Measurements from ENCODE around the gene ARFGAP1. TPM values are rescaled to one million over a fixed set of nuclear protein-coding genes. Genes with fewer than 3 reads are reported as not detected.

Gene ARFGAP1
- total and polyA plus RNA-seq, 10 of the 15 experiments (the other 5 are each of a cell fraction or from before 2014, with no cell fraction given): 0.45 to 79.9 (median 30.8) TPM

GRCh38 chr20:63323357-63323981 is 50.9 kb downstream of the ARFGAP1 start:
- H3K79me2 ChIP-seq (ENCODE audit: control insufficient read depth, insufficient read depth, low read length): no peaks in the 10 kb centered on the region
- ChIA-PET RAD21 (ENCODE audit: unreplicated experiment) (no interaction called here), POLR2A (no interaction called here), CTCF (no interaction called here), SMC1A (ENCODE audit: uncharacterized antibody, unreplicated experiment) (no interaction called here)
- no peak overlapping the region for H3K9ac ChIP-seq (ENCODE audit: control insufficient read depth, insufficient read depth, low read length)
- peaks cover 6% of the 10 kb centered on the region for H3K4me1 ChIP-seq (ENCODE audit: control insufficient read depth, insufficient read depth, low read length)
- no peak overlapping the region for H3K4me3 ChIP-seq
- no peak overlapping the region for H3K4me2 ChIP-seq (ENCODE audit: control insufficient read depth, insufficient read depth)
- no peak overlapping the region for H3K27ac ChIP-seq (ENCODE audit: control insufficient read depth, insufficient read depth)
- H4K20me1 ChIP-seq (ENCODE audit: control insufficient read depth, insufficient read depth): no peaks in the 10 kb centered on the region
- H3K27me3 ChIP-seq (replicated peaks in 1 of 2; ENCODE audit: control insufficient read depth in 2 of 2, insufficient read depth in 2 of 2, low read length in 1 of 2): no peaks in the 10 kb centered on the region
- WGBS (ENCODE audit: insufficient coverage, insufficient replicate concordance, low lambda C conversion rate, missing lambda C conversion rate): 42% methylated on average over 18 of the region's 18 CpGs
- no peaks in the 10 kb centered on the region for H3K36me3 ChIP-seq (ENCODE audit: control insufficient read depth in 2 of 2, insufficient read depth in 2 of 2, low read length in 1 of 2)
- DNase-seq (ENCODE audit: low read depth, low spot score) (no peak), ATAC-seq (no peak), FAIRE-seq (no peak)
- BruUV-seq (replicated peaks): no TSS peak
- peaks cover 5% of the 10 kb centered on the region; the same call in 1 of the 3 replicates for H3K9me3 ChIP-seq (replicated peaks; ENCODE audit: control insufficient read depth, insufficient read depth, low read length)
- in situ Hi-C loops (cut with MboI) (no loop called here), intact Hi-C loops (cut with micrococcal nuclease; ENCODE audit: unreplicated experiment) (no loop called here)
- no peak for TF ChIP-seq KDM1A (IDR thresholded peaks at IDR 0.05; ENCODE audit: borderline replicate concordance)
- no peak for TF ChIP-seq ZNF384 (IDR thresholded peaks at IDR 0.05; ENCODE audit: borderline replicate concordance, low read depth, low read length)
- TF ChIP-seq GATAD2B (conservative IDR thresholded peaks at IDR 0.05; ENCODE audit: low read depth): no peak
- no peak for TF ChIP-seq ZBTB33 (IDR thresholded peaks at IDR 0.05)
- H2AFZ ChIP-seq (ENCODE audit: control insufficient read depth, low read depth, low read length): no peak overlapping the region

GRCh38 chr20:63325021-63325471 is 52.4 kb downstream of the ARFGAP1 start:
- peaks cover 6% of the 10 kb centered on the region for H3K4me1 ChIP-seq (ENCODE audit: control insufficient read depth, insufficient read depth, low read length)
- H3K27me3 ChIP-seq (replicated peaks in 1 of 2; ENCODE audit: control insufficient read depth in 2 of 2, insufficient read depth in 2 of 2, low read length in 1 of 2): no peaks in the 10 kb centered on the region
- intact Hi-C loops (cut with micrococcal nuclease; ENCODE audit: unreplicated experiment): no loop called here
- BruUV-seq (replicated peaks): no TSS peak
- H4K20me1 ChIP-seq (ENCODE audit: control insufficient read depth, insufficient read depth): no peaks in the 10 kb centered on the region
- peaks cover 5% of the 10 kb centered on the region; the same call in 1 of the 3 replicates for H3K9me3 ChIP-seq (replicated peaks; ENCODE audit: control insufficient read depth, insufficient read depth, low read length)
- no peak overlapping the region for H3K4me3 ChIP-seq
- RAD21 ChIA-PET (ENCODE audit: unreplicated experiment): no interaction called here
- DNase-seq (ENCODE audit: low read depth, low spot score) (no peak), FAIRE-seq (no peak), ATAC-seq (no peak)
- no peak overlapping the region for H3K9ac ChIP-seq (ENCODE audit: control insufficient read depth, insufficient read depth, low read length)
- H3K27ac ChIP-seq (ENCODE audit: control insufficient read depth, insufficient read depth): no peak overlapping the region
- POLR2A ChIA-PET: no interaction called here
- H3K36me3 ChIP-seq (ENCODE audit: control insufficient read depth in 2 of 2, insufficient read depth in 2 of 2, low read length in 1 of 2): no peaks in the 10 kb centered on the region
- in situ Hi-C loops (cut with MboI): no loop called here
- WGBS (ENCODE audit: insufficient coverage, insufficient replicate concordance, low lambda C conversion rate, missing lambda C conversion rate): 66% methylated on average over 10 of the region's 10 CpGs
- CTCF ChIA-PET: no interaction called here
- no peak overlapping the region for H3K4me2 ChIP-seq (ENCODE audit: control insufficient read depth, insufficient read depth)
- H3K79me2 ChIP-seq (ENCODE audit: control insufficient read depth, insufficient read depth, low read length): no peaks in the 10 kb centered on the region
- no peak overlapping the region for H2AFZ ChIP-seq (ENCODE audit: control insufficient read depth, low read depth, low read length)
- SMC1A ChIA-PET (ENCODE audit: uncharacterized antibody, unreplicated experiment): no interaction called here
- TF ChIP-seq NRF1 (conservative IDR thresholded peaks at IDR 0.05; ENCODE audit: low read depth, low read length): no peak
- TF ChIP-seq IRF5 (IDR thresholded peaks at IDR 0.05; ENCODE audit: borderline replicate concordance): no peak
- TF ChIP-seq TCF3 (IDR thresholded peaks at IDR 0.05; ENCODE audit: borderline replicate concordance, insufficient read depth, low read depth, low read length): no peak
- TF ChIP-seq NFXL1 (IDR thresholded peaks at IDR 0.05; ENCODE audit: borderline replicate concordance): no peak
- TF ChIP-seq CBX5 (IDR thresholded peaks at IDR 0.05; ENCODE audit: low read depth): no peak
- TF ChIP-seq LARP7 (IDR thresholded peaks at IDR 0.05): no peak
- TF ChIP-seq CHD2 (IDR thresholded peaks at IDR 0.05; ENCODE audit: borderline replicate concordance, low read depth, low read length): no peak
- TF ChIP-seq RUNX3 (IDR thresholded peaks at IDR 0.05; ENCODE audit: low read length): no peak
- TF ChIP-seq EGR1 (IDR thresholded peaks at IDR 0.05; ENCODE audit: borderline replicate concordance in 1 of 2, low read depth in 2 of 2, low read length in 2 of 2): no peak
- no peak for TF ChIP-seq ZNF207 (IDR thresholded peaks at IDR 0.05; ENCODE audit: borderline replicate concordance)
- TF ChIP-seq HDAC6 (IDR thresholded peaks at IDR 0.05; ENCODE audit: unreplicated experiment): no peak

All from GM12878 (cell line).